ENCODE results near the gene MAP3K14.
"Not testable (repeated sequence)": the region's sequence is repeated elsewhere in the genome, so short reads cannot be mapped to it uniquely, and the experiment has no call there.

The MAP3K14 gene

DNA sequence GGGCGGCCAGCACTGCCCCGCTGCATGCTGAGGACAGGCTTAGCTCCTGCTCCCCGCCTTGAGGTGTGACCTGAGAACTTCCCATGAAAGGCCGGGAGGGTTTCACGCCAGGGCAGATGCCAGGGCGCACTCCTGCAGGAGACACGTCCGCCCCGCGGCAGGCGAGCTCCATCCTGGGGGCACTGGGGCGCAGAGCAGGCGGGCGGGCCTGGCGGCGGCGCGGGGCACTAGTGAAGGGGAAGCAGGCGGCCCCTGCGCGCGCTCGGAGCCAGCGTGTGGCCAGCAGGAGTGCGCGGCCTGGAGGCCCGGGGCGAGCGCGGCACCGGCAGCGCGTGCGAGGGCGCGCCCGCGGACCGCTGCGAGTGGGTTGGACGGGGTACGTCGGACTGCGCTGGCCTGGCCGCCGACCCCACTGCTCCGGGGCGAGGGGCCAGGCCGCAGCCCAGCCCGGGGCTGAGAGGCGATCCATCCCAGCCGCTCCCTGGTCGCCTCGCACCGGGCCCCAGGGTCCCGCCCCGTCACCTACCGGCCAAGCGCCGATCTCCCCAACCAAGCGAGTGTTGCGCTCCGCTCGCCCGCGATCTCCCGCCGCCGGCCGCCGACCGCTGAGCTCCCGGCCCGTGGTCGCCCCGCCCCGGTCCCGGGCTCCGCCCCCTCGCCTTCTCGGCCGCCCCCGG is at the start of gene MAP3K14:
MAP3K14 (minus strand) TSS at position 587 of the 677 bp plus-strand sequence. CDS start 26,275 bp downstream, outside the sequence.
- peak in 40 of 42 donors; percentile 35 to 76 (median 60) for DNase-seq
- intact Hi-C loops (cut with DNase I) = loop anchor here (5.0 kb wide), 2 partner anchors 39 to 154 kb away; partner anchors contain the start of gene HEXIM2

GRCh38 chr17:45366049-45366448 is 49.2 kb upstream of the MAP3K14 start:
- DNase-seq = no peak

GRCh38 chr17:45364531-45365390 is 47.9 kb upstream of the MAP3K14 start:
- intact Hi-C loops (cut with DNase I) = no loop called here
- DNase-seq = peak in 2 of 42 donors; percentile 23 to 25

More at GRCh38 chr17:45366049-45366448, 49.2 kb upstream of the MAP3K14 start:
- intact Hi-C loops (cut with DNase I) = no loop called here

DNA sequence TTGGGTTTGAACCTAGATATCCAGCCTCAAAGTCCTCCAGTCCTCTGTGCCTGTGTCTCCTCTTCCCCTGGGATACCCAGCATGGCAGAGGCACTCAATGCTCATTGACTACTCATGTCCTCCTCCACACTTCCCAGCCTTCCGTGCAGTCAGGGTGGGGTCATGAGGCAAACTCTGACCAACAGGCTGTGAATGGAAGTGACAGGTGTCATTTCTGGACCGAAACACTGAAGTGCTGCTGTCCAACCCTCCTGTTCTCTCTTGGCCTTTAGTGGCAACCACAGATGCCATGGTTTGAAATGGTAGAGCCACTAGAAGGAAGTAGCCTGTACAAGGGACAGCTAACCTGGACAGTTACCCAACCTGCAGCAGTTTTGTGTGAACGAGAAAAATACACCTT is 46.7 kb upstream of the MAP3K14 start:
- intact Hi-C loops (cut with DNase I) = no loop called here
- DNase-seq = peak in 1 of 42 donors; percentile 22

DNA sequence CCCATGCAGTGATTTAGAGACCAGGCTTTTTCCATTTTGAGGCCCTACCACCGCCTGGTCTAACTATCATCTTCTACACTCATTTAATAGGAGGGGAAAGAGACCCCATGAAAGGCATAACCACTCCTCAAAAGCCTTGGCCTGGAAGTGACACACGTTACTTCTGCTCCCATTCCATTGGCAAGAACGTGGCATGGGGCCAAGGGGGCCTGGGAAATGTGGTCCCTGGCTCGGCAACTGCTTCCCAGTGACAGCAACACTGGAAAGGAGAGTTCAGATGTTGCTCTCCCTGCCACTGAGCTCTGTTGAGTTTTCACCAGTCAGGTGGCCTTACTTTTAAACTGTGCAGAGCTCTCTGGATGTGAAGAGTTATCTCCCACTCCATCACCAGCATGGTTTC is 45.2 kb upstream of the MAP3K14 start:
- peak in 3 of 42 donors; percentile 11 to 37 (median 12) for DNase-seq

GRCh38 chr17:45361451-45361850 is 44.6 kb upstream of the MAP3K14 start:
- intact Hi-C loops (cut with DNase I) = no loop called here

More for the DNA sequence above, 45.2 kb upstream of the MAP3K14 start:
- intact Hi-C loops (cut with DNase I) = no loop called here

DNA sequence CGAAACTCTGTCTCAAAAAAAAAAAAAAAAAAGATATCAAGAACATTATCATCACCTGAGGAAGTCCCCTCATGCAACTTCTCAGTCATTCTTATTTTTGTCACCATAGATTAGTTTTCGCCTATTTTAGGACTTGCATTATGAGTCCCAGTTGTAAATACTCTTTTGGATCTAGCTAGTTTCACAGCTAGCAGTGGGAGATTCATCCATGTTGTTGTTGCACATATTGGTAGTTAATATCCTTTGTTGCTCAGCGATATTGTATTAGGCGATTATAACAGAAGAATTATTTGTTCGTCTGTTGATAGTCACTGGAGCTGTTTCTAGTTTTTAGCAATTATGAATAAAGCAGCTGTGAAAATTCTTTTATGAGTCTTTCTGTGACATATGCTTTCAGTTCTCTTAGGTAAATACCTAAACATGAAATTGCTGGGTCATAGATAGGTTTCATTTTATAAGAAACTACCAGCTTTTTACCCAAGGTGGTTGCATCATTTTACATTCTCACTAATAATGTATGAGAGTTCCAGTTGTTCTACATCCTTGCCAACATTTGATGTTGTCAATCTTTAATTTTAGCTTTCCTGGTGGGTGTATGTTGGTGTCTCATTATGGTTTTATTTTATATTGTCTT is 40.7 kb upstream of the MAP3K14 start:
- intact Hi-C loops (cut with DNase I) = no loop called here
- DNase-seq = no peak

More at GRCh38 chr17:45361451-45361850, 44.6 kb upstream of the MAP3K14 start:
- peak in 1 of 42 donors; percentile 1 for DNase-seq

- intact Hi-C loops (cut with DNase I) = no loop called here
Observed at GRCh38 chr17:45355087-45355486, 38.3 kb upstream of the MAP3K14 start.

DNA sequence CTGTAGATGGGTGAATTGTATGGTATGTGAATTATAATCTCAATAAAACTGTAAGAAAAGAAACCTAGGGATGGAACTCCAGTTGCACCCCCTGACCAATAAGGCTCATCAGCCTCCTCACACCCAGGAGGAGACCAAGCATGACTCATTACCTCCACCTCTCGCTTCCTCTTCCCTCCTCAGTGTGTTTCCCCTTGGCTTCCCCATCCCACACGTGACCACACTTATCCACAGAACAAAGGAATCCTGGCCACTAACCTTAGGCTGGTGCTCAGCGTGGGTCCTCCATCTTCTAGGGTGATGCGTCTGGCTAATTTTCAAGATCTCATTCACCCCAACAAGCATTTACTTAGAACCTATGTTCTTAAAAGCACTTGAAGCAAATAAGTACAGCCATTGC is 36.2 kb upstream of the MAP3K14 start:
- intact Hi-C loops (cut with DNase I) = no loop called here
- DNase-seq = peak in 1 of 42 donors; percentile 20

More at GRCh38 chr17:45355087-45355486, 38.3 kb upstream of the MAP3K14 start:
- DNase-seq = peak in 1 of 42 donors; percentile 16

DNA sequence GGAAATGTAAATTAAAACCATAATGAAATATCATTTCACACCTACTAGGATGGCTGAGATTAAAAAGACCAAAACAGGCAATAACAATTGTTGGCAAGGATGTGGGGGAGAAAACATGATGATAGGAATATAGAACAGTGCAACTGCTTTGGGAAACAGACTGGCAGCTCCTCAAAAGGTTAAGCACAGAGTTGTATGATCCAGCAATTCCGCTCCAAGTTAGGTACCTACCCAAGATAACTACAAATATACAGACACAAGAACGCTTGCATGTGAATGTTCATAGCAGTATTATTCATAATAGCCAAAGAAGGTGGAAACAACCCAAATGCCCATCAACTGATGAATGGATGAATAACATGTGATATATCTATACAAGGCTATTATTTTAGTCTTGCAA is 35.0 kb upstream of the MAP3K14 start:
- intact Hi-C loops (cut with DNase I) = no loop called here
- DNase-seq = no peak

DNA sequence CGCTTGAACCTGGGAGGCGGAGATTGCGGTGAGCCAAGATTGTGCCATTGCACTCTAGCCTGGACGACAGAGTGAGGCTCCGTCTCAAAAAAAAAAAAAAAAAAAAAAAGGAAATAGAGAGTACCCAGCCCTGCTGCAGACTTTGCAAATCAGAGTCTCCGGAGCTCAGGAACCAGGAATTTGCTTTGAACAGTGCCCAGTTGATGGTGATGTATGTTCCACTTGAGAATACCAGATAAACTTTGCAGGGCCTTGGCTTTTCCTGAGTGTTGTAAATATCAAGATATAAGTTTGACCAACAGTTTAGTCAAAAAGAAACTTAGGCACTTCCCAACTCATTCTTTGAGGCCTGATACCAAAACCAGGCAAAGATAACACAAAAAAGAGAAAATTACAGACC is 30.6 kb upstream of the MAP3K14 start:
- intact Hi-C loops (cut with DNase I) = no loop called here
- DNase-seq = peak in 2 of 42 donors; percentile 2 to 5

DNA sequence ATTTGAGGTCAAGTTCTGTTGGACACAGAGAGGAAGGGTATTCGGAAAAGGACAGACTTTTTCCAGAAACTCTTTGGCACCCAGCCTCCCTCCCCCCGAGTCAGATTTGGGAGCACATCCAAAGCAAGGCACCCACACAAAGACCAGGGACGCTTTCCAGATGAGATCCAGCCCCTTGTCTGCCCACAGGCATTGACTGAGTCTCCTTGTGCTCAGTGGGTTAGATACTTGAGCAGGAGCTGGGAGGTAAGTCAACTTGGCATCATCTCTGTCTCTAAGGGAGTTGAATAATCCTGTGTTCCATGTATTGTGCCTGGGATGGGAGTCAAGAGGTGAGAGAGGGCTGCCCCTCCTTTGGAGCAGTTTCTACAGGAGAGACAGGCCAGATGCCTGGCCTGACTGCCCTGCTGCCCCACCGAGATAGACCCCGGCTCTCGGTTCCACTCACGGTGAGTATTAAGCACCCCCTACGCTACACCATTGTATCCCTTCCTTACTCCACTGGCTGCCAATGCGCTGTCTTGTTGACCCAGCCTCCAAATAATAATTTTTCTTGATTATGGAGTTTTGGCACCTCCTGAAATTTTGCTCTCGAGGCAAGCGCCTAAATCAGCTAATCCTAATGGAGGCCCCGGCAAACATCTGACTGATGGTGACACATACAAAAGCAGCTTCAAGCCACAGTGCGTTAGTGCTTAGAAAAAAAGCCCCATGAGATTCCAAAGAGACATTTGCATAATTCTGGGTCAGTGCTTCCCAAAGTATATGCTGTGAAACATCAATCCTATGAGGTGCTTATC is 29.6 kb upstream of the MAP3K14 start:
- DNase-seq = peak in 19 of 42 donors; percentile 7 to 72 (median 25)
- intact Hi-C loops (cut with DNase I) = no loop called here

- no peak for DNase-seq
- intact Hi-C loops (cut with DNase I) = no loop called here
Observed at GRCh38 chr17:45345554-45346215, 28.9 kb upstream of the MAP3K14 start.

DNA sequence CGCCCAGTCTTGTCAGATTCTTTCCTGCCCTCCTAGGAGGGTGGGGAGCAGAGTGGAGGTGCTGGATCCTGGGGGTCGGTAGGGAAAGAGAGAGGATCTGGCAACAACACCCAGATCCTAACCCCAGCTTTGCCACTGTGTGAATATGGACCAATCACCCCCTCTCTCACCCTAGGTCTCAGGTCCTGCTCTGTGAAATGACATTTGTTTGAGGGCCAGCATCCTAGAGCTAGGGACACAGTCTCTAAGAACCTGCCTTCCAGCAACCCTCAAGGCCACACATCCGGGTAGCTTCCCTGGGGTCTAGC is 28.4 kb upstream of the MAP3K14 start:
- DNase-seq = peak in 1 of 42 donors; percentile 21
- intact Hi-C loops (cut with DNase I) = no loop called here

GRCh38 chr17:45343967-45344664 is 27.3 kb upstream of the MAP3K14 start:
- intact Hi-C loops (cut with DNase I) = not testable (repeated sequence)
- peak in 1 of 42 donors; percentile 1 for DNase-seq

DNA sequence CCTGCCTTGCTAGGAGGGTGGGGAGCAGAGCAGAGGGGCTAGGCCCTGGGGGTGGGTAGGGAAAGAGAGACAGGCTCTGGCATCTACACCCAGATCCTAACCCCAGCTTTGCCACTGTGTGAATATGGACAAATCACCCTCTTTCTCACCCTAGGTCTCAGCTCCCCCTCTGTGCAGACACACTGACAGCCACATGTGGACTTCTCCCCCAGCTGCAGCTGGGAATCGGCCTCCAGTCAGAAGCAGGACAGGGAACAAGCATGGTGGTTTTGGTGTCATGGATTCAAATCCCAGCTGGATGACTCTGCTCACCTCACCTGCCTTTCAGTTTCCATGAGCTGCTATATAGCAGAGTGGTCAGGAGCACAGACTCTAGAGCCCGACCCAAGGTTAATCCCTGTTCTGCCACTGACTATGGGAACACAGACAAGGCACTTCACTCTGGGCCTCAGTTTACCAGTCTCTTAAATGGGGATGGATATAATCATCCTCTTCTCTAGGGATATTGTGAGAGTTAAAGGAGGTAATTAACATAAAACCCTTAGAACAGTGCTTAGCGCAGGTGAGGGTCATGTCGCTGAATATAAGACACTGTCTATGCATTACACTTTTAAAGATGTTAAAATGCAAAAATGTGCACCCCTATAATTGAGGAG is 26.2 kb upstream of the MAP3K14 start:
- intact Hi-C loops (cut with DNase I) = no loop called here
- peak in 1 of 42 donors; percentile 2 for DNase-seq

DNA sequence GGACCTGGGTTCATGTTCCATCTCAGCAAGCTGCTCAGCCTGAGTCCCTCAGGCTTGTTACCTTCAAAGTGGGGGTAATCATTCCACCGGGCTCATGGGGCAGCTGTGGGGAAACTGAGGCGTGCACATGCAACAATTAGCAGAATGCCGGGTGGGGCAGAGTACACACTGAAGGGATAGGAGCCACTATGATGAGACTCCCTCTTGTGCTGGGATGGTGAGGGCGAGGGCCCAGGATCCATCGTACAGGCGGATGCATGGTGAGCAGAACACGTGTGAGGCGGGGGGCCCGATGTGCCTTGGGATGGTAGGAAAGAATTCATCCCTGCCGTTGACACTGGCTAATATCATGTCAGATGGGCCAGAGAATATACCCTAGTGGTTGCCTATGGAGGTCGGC is 25.5 kb upstream of the MAP3K14 start:
- DNase-seq = peak in 1 of 42 donors; percentile 18
- intact Hi-C loops (cut with DNase I) = no loop called here

All from head of caudate nucleus (tissue), 42 donors.